Type B pancreatic cell (in vitro differentiated cells): ENCODE measurements around the gene STPG1. TPM values are rescaled to one million over a fixed set of nuclear protein-coding genes. Genes with fewer than 3 reads are reported as not detected.
A peak's percentile ranks its signal among the peaks of the same experiment; 100 is the strongest.

Source experiments
- DNase-seq: peaks from one replicate; pipeline ENCODE4 v3.0.0; 2021; ENCODE audit warnings: mixed read lengths; ENCODE audit not compliant: unreplicated experiment; ENCODE audit errors: extremely low spot score
- H3K27ac Mint-ChIP-seq: 2 replicates; pipeline ENCODE4 v1.8.0; 2021; ENCODE audit warnings: mild to moderate bottlenecking, mixed read lengths
- H3K27me3 Mint-ChIP-seq: 2 replicates; pipeline ENCODE4 v1.8.0; 2021; ENCODE audit warnings: mixed read lengths
- H3K36me3 Mint-ChIP-seq: 2 replicates; pipeline ENCODE4 v1.8.0; 2021; ENCODE audit warnings: mixed read lengths
- H3K4me1 Mint-ChIP-seq: one replicate; pipeline ENCODE4 v1.8.0; 2021; ENCODE audit warnings: mixed read lengths; ENCODE audit not compliant: unreplicated experiment
- H3K4me3 Mint-ChIP-seq: 2 replicates; pipeline ENCODE4 v1.8.0; 2021; ENCODE audit warnings: mild to moderate bottlenecking, mixed read lengths
- H3K9me3 Mint-ChIP-seq: 2 replicates; pipeline ENCODE4 v1.8.0; 2021; ENCODE audit warnings: mixed read lengths
- CTCF ChIP-seq: fragments of 200-600 bp; sonication (generic); conservative IDR thresholded peaks from 2 replicates; pipeline ENCODE4 v1.5.0; 2021; ENCODE audit warnings: antibody characterized with exemption, mild to moderate bottlenecking
- total RNA-seq: library from RNA; stranded (reverse); gene quantifications from 2 replicates; pipeline ENCODE4 v1.2.1, GENCODE V29; 2021; ENCODE audit warnings: low replicate concordance

Gene STPG1
- total RNA-seq, 1 donor from 2014 or later, result 8.7 TPM

GRCh38 chr1:24382165-24382577, 31.4 kb downstream of the STPG1 start:
- Mint-ChIP-seq H3K4me1 (peaks cover 32% of the 10 kb centered on the region), H3K27me3 (no peaks in the 10 kb centered on the region), H3K9me3 (no peaks in the 10 kb centered on the region), H3K36me3 (peaks cover 18% of the 10 kb centered on the region), H3K27ac (peak overlapping the region; percentile 85), H3K4me3 (no peak overlapping the region)
- TF ChIP-seq CTCF, result no peak
- DNase-seq, result peak; percentile 27

- DNase-seq, result peak; percentile 11
- no peaks in the 10 kb centered on the region for H3K9me3 Mint-ChIP-seq
- peaks cover 27% of the 10 kb centered on the region for H3K4me1 Mint-ChIP-seq
- peaks cover 15% of the 10 kb centered on the region for H3K36me3 Mint-ChIP-seq
- H3K4me3 Mint-ChIP-seq, result no peak overlapping the region
- H3K27me3 Mint-ChIP-seq, result no peaks in the 10 kb centered on the region
- peak overlapping the region; percentile 85 for H3K27ac Mint-ChIP-seq
- TF ChIP-seq CTCF, result no peak
These were observed 32.3 kb downstream of the STPG1 start for GRCh38 chr1:24381256-24381655.

GRCh38 chr1:24380508-24380907, 33.1 kb downstream of the STPG1 start:
- Mint-ChIP-seq H3K4me3 (no peak overlapping the region), H3K27ac (peak overlapping the region; percentile 85), H3K9me3 (no peaks in the 10 kb centered on the region), H3K36me3 (peaks cover 15% of the 10 kb centered on the region), H3K4me1 (peaks cover 29% of the 10 kb centered on the region), H3K27me3 (no peaks in the 10 kb centered on the region)
- TF ChIP-seq CTCF, result no peak
- DNase-seq, result peak; percentile 36

- peak overlapping the region; percentile 38 for H3K4me3 Mint-ChIP-seq
- no peak for TF ChIP-seq CTCF
- DNase-seq, result peak; percentile 7
- H3K27ac Mint-ChIP-seq, result peak overlapping the region; percentile 85
- H3K9me3 Mint-ChIP-seq, result no peaks in the 10 kb centered on the region
- H3K36me3 Mint-ChIP-seq, result peaks cover 15% of the 10 kb centered on the region
- peaks cover 31% of the 10 kb centered on the region for H3K4me1 Mint-ChIP-seq
- H3K27me3 Mint-ChIP-seq, result no peaks in the 10 kb centered on the region
These were observed 33.8 kb downstream of the STPG1 start for GRCh38 chr1:24379733-24380315.

GRCh38 chr1:24374891-24375786, 38.4 kb downstream of the STPG1 start:
- DNase-seq, result no peak
- H3K4me1 Mint-ChIP-seq, result peaks cover 29% of the 10 kb centered on the region
- peak overlapping the region; percentile 82 for H3K27ac Mint-ChIP-seq
- no peak for TF ChIP-seq CTCF
- H3K4me3 Mint-ChIP-seq, result peak overlapping the region; percentile 19
- no peaks in the 10 kb centered on the region for H3K27me3 Mint-ChIP-seq
- H3K9me3 Mint-ChIP-seq, result no peaks in the 10 kb centered on the region
- peaks cover 9% of the 10 kb centered on the region for H3K36me3 Mint-ChIP-seq
